Measurements from ENCODE around the gene GATAD2A. TPM values are rescaled to one million over a fixed set of nuclear protein-coding genes. Genes with fewer than 3 reads are reported as not detected.

Gene GATAD2A
- total and polyA plus RNA-seq, 2 of the 8 experiments (the other 6 are each of a cell fraction or from before 2014, with no cell fraction given): 38.4 to 205 TPM

GRCh38 chr19:19416280-19416679 is 10.8 kb downstream of the GATAD2A start:
- ChIA-PET POLR2A (ENCODE audit: partially characterized antibody) (interaction anchor here (2.6 kb wide), 2 partner anchors 8 to 11 kb away, joined by 13 read pairs; partner anchors contain the start of gene GATAD2A), CTCF (ENCODE audit: partially characterized antibody) (interaction anchor here (0.7 to 2.7 kb wide), 13 partner anchors 10 to 1267 kb away, joined by 3 to 13 read pairs (median 4); no protein-coding TSS in a partner anchor)
- no peak overlapping the region for H3K23ac ChIP-seq (ENCODE audit: insufficient read length)
- no peaks in the 10 kb centered on the region for H3K36me3 ChIP-seq (ENCODE audit: control insufficient read depth in 2 of 4, insufficient read depth in 4 of 4, low read length in 3 of 4)
- DNase-seq (ENCODE audit: low read depth in 1 of 2, low spot score in 2 of 2): no peak
- H3K23me2 ChIP-seq (ENCODE audit: low read depth, low read length): no peaks in the 10 kb centered on the region
- no peak overlapping the region for H2BK5ac ChIP-seq (ENCODE audit: low read depth, low read length)
- H4K8ac ChIP-seq (ENCODE audit: extremely low read depth, insufficient read depth, low read length): no peak overlapping the region
- H3K79me2 ChIP-seq (ENCODE audit: control insufficient read depth in 1 of 2, insufficient read depth in 2 of 2, low read length in 2 of 2): peaks cover 67 to 98% of the 10 kb centered on the region in 2 experiments
- no peaks in the 10 kb centered on the region for H3K27me3 ChIP-seq (replicated peaks in 1 of 4; ENCODE audit: control insufficient read depth in 3 of 4, extremely low read depth in 1 of 4, insufficient read depth in 3 of 4, low read length in 3 of 4)
- H3K4me1 ChIP-seq (replicated peaks in 1 of 4; ENCODE audit: control insufficient read depth in 3 of 4, insufficient read depth in 4 of 4, low read length in 3 of 4): peaks cover 0 to 3% (median under 1%) of the 10 kb centered on the region in 4 experiments; a peak in 3 of 7 replicates
- H2BK20ac ChIP-seq (ENCODE audit: low read length): no peak overlapping the region
- H4K91ac ChIP-seq (replicated peaks; ENCODE audit: insufficient read length, low read length): no peak overlapping the region
- no peak overlapping the region for H4K5ac ChIP-seq (ENCODE audit: insufficient read length, low read depth, low read length)
- H3K27ac ChIP-seq (ENCODE audit: low read depth, low read length): no peak overlapping the region
- H4K20me1 ChIP-seq (replicated peaks in 1 of 2; ENCODE audit: control insufficient read depth in 1 of 2, insufficient read depth in 2 of 2, low read length in 2 of 2): peaks cover 36 to 46% of the 10 kb centered on the region in 2 experiments
- H3K56ac ChIP-seq (replicated peaks; ENCODE audit: insufficient read length, low read depth, low read length): no peak overlapping the region
- H3K18ac ChIP-seq (ENCODE audit: extremely low read depth, low read length): no peak overlapping the region
- TF ChIP-seq RNF2 (IDR thresholded peaks at IDR 0.05; ENCODE audit: borderline replicate concordance, low read depth, low read length, missing control alignments, poor library complexity, severe bottlenecking): no peak
- no peak for TF ChIP-seq SRF (IDR thresholded peaks at IDR 0.05; ENCODE audit: low read depth, low read length)
- TF ChIP-seq, protein P1, sequence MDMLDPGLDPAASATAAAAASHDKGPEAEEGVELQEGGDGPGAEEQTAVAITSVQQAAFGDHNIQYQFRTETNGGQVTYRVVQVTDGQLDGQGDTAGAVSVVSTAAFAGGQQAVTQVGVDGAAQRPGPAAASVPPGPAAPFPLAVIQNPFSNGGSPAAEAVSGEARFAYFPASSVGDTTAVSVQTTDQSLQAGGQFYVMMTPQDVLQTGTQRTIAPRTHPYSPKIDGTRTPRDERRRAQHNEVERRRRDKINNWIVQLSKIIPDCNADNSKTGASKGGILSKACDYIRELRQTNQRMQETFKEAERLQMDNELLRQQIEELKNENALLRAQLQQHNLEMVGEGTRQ (IDR thresholded peaks at IDR 0.05; ENCODE audit: low read length): no peak
- no peak for TF ChIP-seq SP2 (IDR thresholded peaks at IDR 0.05; ENCODE audit: low read length)
- no peak for TF ChIP-seq TBP (IDR thresholded peaks at IDR 0.05; ENCODE audit: low read depth, low read length)
- TF ChIP-seq RBBP5 (IDR thresholded peaks at IDR 0.05; ENCODE audit: borderline replicate concordance, low read depth, low read length): no peak
- WGBS, 2 experiments (ENCODE audit: extremely low coverage in 1 of 2, insufficient coverage in 1 of 2, insufficient read length in 1 of 2, insufficient replicate concordance in 2 of 2, low coverage in 1 of 2, low lambda C conversion rate in 2 of 2, missing lambda C conversion rate in 1 of 2): 100% methylated on average over 1 of the region's 1 CpG; no CpG with 5 or more reads in 1 of the 2 experiments
- H3K79me1 ChIP-seq (ENCODE audit: low read depth, low read length): peaks cover 18% of the 10 kb centered on the region
- no peak overlapping the region for H2AK5ac ChIP-seq (ENCODE audit: low read depth, low read length)
- H3K9ac ChIP-seq (replicated peaks in 1 of 4; ENCODE audit: extremely low read depth in 1 of 4, low read depth in 3 of 4, low read length in 3 of 4): no peak overlapping the region
- no peak overlapping the region for H3K4ac ChIP-seq (replicated peaks; ENCODE audit: insufficient read length, low read depth, low read length)
- H2BK120ac ChIP-seq (replicated peaks; ENCODE audit: low read depth, low read length): no peak overlapping the region
- H3K14ac ChIP-seq (ENCODE audit: insufficient read length): no peak overlapping the region
- no peak overlapping the region for H2BK12ac ChIP-seq (ENCODE audit: low read depth, low read length)
- no peak for FAIRE-seq
- H2AFZ ChIP-seq (ENCODE audit: low read length): no peak overlapping the region
- no peak overlapping the region for H3K4me3 ChIP-seq (ENCODE audit: extremely low read depth in 1 of 4, insufficient read depth in 2 of 4, low read depth in 3 of 4, low read length in 4 of 4)
- H3K4me2 ChIP-seq (ENCODE audit: insufficient read depth in 1 of 2, low read depth in 2 of 2, low read length in 2 of 2): no peak overlapping the region
- H3K9me3 ChIP-seq (ENCODE audit: insufficient read depth in 2 of 2, low read depth in 1 of 2, low read length in 1 of 2): no peaks in the 10 kb centered on the region
- no peak overlapping the region for H2BK15ac ChIP-seq (ENCODE audit: low read length)

Measured in H1 (cell line).